Measurements from ENCODE around the gene HCFC1.

GRCh38 chrX:153909980-153910360, 61.6 kb downstream of the HCFC1 start:
- TF ChIP-seq CTCF (IDR thresholded peaks at IDR 0.05; ENCODE audit: low read depth, low read length, poor library complexity, severe bottlenecking): no peak
- TF ChIP-seq EZH2phosphoT487 (IDR thresholded peaks at IDR 0.05; ENCODE audit: borderline replicate concordance, low read length): no peak
